Measurements from ENCODE around the gene SERPINI1.

The SERPINI1 gene

DNA sequence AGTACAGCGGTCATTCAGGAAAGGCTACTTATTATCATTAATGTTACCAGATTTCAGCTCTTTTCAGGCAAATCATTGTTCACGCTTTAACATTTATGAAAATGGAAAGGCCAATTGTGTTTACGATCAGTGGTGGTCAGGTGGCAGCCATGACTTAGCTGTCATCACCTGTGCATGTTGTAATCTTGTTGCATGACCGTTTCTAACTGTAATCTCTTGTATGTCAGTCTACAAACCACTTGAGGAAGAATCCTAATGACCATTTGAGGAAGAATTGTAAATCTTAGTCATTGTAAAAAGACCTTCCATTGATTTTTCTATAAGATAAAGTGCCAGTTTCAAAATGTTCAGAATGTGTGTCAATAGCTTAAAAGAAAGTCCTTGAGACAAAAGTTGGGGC is 100.4 kb downstream of the SERPINI1 start:
- Mint-ChIP-seq H3K36me3 (ENCODE audit: low read depth) (no peaks in the 10 kb centered on the region), H3K4me3 (no peak overlapping the region), H3K4me1 (ENCODE audit: low read depth) (no peaks in the 10 kb centered on the region), H3K27ac (no peak overlapping the region), H3K9me3 (no peaks in the 10 kb centered on the region), H3K27me3 (ENCODE audit: low read depth) (no peaks in the 10 kb centered on the region)

DNA sequence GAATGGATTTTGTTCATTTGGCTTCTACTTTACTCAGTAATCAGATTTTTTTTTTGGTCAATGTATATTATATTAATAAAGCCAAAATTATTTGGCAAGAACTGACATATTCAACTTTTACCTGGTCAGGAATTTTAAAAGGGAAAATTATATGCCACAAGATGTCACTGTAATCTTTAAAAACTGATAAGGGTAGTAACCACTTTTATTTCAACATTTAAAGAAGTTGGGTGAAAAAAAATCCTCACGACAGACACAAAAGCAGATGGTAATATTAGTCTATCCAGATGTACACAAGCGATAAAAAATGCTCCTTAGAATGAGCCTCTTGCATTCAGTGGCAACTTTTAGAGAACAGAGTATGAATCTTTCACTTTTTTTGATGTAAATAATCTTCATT is 101.9 kb downstream of the SERPINI1 start:
- Mint-ChIP-seq H3K9me3 (no peaks in the 10 kb centered on the region), H3K36me3 (ENCODE audit: low read depth) (no peaks in the 10 kb centered on the region), H3K27ac (no peak overlapping the region), H3K4me1 (ENCODE audit: low read depth) (no peaks in the 10 kb centered on the region), H3K27me3 (ENCODE audit: low read depth) (no peaks in the 10 kb centered on the region), H3K4me3 (no peak overlapping the region)

DNA sequence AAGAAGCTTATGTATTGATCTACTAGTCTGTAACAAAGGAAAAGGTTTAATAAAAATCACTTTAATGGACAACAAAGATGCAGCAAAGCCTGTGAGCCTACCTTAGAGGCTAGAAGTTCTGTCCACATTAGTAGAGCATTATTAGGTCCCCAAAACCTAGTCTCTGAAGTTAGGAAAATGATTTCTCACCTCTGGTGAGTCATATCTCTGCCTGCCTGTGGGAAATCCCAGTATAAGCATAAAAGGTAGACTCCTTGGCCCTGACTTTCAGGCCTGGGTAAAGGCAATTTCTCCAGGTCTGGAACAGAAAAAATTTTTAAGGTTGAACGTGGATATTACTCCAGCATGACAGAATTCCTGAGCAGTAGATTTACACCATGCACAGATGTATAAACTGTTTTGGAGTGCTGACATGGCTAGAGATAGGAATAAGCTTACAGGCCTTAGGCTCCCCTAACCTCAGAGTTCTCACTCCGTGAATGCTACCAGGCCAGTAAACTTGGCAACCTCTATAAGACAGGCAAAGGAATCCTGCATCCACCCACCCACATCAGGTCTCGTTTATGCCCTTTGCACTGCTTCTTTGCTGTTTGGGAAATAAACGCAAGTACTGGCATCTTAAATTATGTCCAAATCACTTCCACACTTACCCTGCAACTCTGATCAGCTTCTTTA is 104.1 kb downstream of the SERPINI1 start:
- no peak overlapping the region for H3K4me3 Mint-ChIP-seq
- no peak overlapping the region for H3K27ac Mint-ChIP-seq
- no peaks in the 10 kb centered on the region for H3K9me3 Mint-ChIP-seq

DNA sequence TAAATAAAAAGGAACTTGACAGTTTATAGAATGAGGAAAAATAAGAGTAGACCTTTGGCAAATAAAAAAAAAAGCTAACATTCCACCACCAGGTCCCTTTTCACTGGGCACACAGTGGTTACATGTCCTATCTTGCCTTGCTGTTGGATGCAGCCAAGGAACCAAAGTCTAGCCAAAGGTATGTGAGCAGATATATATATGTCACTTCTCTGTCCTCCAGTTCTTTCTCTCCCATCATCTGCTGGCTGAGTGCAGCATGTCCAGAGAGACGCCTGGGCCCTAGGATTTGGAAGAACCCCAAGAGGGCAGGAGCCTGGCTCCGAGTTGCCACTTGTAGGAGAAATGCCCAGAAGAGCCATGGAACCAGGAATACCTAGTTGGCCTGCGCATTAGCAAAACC is 104.7 kb downstream of the SERPINI1 start:
- no peaks in the 10 kb centered on the region for H3K36me3 Mint-ChIP-seq (ENCODE audit: low read depth)
- H3K27ac Mint-ChIP-seq, result no peak overlapping the region
- no peaks in the 10 kb centered on the region for H3K27me3 Mint-ChIP-seq (ENCODE audit: low read depth)
- no peak overlapping the region for H3K4me3 Mint-ChIP-seq
- peaks cover 1% of the 10 kb centered on the region for H3K4me1 Mint-ChIP-seq (ENCODE audit: low read depth)
- H3K9me3 Mint-ChIP-seq, result no peaks in the 10 kb centered on the region

More for the DNA sequence above, 104.1 kb downstream of the SERPINI1 start:
- no peaks in the 10 kb centered on the region for H3K36me3 Mint-ChIP-seq (ENCODE audit: low read depth)
- H3K4me1 Mint-ChIP-seq (ENCODE audit: low read depth), result peaks cover 1% of the 10 kb centered on the region
- no peaks in the 10 kb centered on the region for H3K27me3 Mint-ChIP-seq (ENCODE audit: low read depth)

DNA sequence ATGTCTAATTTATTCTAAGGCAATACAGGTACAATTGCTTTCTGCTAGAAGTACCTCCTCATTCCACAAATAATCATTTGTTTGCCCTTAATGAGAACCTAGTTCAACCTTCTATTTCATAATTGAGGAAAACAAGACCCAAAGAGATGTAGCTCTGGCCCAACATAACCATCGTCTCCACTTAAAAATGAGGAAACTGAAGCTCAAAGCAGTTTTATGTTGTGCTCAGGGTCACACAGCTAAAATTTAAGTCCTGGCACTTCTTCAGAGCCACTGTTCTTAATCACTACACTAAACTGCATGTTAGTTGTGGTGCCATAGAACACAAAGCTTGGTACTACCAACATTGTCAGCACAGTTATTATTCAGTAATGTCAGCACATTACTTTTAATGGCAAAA is 108.0 kb downstream of the SERPINI1 start:
- no peak overlapping the region for H3K4me3 Mint-ChIP-seq
- H3K4me1 Mint-ChIP-seq (ENCODE audit: low read depth), result peaks cover 1% of the 10 kb centered on the region
- H3K27ac Mint-ChIP-seq, result no peak overlapping the region

DNA sequence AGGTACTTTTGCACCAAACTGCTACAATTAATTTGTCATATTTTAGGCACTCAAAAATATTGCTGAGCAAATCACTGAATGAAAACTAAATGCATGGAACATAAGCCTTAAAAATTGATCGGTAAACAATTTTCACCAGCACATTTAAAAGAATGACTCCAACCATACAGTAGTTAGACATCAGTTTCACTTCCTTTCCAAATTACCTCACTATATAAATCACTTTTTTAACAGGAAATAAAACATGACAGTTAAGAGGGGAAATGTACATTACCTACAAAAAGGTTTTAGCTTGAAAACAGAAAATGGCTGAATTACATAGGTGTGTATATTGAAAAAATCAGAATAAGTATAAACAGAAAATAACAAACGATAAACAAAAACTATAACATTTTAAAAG is 108.4 kb downstream of the SERPINI1 start:
- peaks cover 1% of the 10 kb centered on the region for H3K4me1 Mint-ChIP-seq (ENCODE audit: low read depth)
- H3K9me3 Mint-ChIP-seq, result no peaks in the 10 kb centered on the region
- H3K4me3 Mint-ChIP-seq, result no peak overlapping the region
- H3K27ac Mint-ChIP-seq, result no peak overlapping the region
- no peaks in the 10 kb centered on the region for H3K36me3 Mint-ChIP-seq (ENCODE audit: low read depth)
- no peaks in the 10 kb centered on the region for H3K27me3 Mint-ChIP-seq (ENCODE audit: low read depth)

More for the DNA sequence above, 108.0 kb downstream of the SERPINI1 start:
- Mint-ChIP-seq H3K27me3 (ENCODE audit: low read depth) (no peaks in the 10 kb centered on the region), H3K9me3 (no peaks in the 10 kb centered on the region), H3K36me3 (ENCODE audit: low read depth) (no peaks in the 10 kb centered on the region)

DNA sequence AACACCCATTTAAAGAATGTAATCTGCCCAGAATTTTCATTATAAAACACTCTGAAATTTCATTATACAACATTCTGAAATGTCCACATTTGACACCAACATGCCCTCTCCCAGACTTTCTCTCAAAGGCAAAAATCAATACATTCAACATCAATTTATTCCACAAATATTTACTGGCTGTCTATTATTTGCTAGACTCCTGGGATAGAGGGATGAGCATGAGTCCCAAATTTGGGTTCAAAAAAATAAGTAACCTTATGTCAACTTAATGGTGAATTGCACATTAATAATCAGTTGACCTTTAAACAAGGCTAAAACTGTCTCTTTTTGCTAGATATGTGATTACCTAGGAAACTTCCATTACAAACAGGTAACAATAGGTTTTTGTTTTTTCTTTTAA is 109.0 kb downstream of the SERPINI1 start:
- Mint-ChIP-seq H3K4me3 (no peak overlapping the region), H3K4me1 (ENCODE audit: low read depth) (peaks cover 1% of the 10 kb centered on the region), H3K9me3 (no peaks in the 10 kb centered on the region), H3K27ac (no peak overlapping the region), H3K36me3 (ENCODE audit: low read depth) (no peaks in the 10 kb centered on the region), H3K27me3 (ENCODE audit: low read depth) (no peaks in the 10 kb centered on the region)

DNA sequence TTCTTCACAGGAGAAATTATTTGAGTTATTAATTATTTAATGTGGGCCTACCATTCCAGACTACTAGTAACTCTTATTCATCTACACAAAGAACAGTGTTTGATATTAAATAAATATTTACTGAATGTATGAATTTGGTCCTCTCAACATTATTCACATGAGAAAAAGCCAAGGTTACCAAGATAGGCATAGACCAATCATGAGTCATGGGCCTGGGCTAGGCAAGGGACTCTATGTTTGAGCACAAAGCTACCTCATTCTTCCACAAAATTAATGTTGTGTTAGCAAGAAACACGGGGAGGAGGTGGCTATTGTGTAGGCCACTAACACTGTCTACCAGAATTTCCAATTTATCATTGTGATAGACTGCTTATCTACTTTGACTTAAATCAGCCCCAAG is 115.7 kb downstream of the SERPINI1 start:
- no peaks in the 10 kb centered on the region for H3K4me1 Mint-ChIP-seq (ENCODE audit: low read depth)
- H3K36me3 Mint-ChIP-seq (ENCODE audit: low read depth), result no peaks in the 10 kb centered on the region
- no peak overlapping the region for H3K4me3 Mint-ChIP-seq
- no peaks in the 10 kb centered on the region for H3K27me3 Mint-ChIP-seq (ENCODE audit: low read depth)
- H3K9me3 Mint-ChIP-seq, result no peaks in the 10 kb centered on the region
- no peak overlapping the region for H3K27ac Mint-ChIP-seq

DNA sequence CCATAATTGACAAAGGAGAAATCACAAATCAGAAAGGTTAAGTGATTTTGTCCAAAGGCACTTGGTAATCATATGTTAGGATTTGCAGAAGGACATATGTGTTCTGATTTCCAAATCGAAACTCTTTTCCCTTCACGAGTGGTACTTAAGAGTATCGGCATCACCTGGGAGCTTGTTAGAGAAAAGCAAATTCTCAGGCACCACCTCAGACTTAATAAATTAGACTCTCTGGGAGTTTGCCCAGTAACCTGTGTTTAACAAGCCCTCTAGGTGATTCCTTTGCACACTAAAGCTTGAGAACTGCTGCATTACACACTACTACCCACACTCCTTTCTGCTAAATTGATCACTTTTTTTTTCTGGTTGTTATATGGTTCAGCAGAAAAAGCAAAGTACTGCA is 116.2 kb downstream of the SERPINI1 start:
- Mint-ChIP-seq H3K4me3 (no peak overlapping the region), H3K27me3 (ENCODE audit: low read depth) (no peaks in the 10 kb centered on the region), H3K4me1 (ENCODE audit: low read depth) (no peaks in the 10 kb centered on the region), H3K9me3 (no peaks in the 10 kb centered on the region), H3K36me3 (ENCODE audit: low read depth) (no peaks in the 10 kb centered on the region), H3K27ac (no peak overlapping the region)

DNA sequence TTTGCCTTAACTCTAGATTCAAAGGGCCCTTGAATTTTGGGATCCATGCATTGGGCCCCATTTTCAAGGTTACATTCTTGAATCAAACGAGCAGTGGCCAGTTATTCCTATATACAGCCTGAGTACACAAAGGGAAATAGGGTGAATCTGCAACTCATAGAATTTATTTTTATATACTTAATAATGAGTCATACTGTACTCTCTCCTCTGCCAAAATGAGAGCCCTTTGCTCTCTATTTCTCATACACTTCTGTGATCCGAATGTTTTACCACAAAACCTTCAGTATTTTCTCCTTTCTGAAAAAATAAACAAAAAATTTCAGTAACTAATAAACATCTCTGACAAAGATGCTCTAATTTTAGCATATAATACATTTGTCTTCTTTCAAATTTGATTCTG is 116.7 kb downstream of the SERPINI1 start:
- no peaks in the 10 kb centered on the region for H3K4me1 Mint-ChIP-seq (ENCODE audit: low read depth)
- no peak overlapping the region for H3K4me3 Mint-ChIP-seq
- no peaks in the 10 kb centered on the region for H3K27me3 Mint-ChIP-seq (ENCODE audit: low read depth)
- H3K27ac Mint-ChIP-seq, result no peak overlapping the region
- H3K36me3 Mint-ChIP-seq (ENCODE audit: low read depth), result no peaks in the 10 kb centered on the region
- H3K9me3 Mint-ChIP-seq, result no peaks in the 10 kb centered on the region

DNA sequence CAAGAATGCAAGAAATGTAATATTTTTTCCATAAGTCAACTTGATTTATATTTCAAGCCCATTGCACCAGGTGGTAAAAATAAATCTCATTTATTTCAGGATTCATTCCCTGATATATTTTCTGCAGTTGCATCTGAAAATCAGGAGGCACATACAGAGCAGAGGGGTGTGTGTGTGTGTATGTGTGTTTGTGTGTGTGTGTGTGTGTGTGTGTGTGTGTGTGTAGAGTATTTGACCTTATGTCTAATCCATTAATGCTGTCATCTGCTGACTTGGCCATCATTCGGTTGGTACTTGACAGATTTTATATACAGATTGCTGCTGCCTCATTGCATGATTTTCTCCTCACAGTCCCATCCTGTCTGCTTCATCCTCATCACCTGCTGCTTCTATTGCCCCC is 118.5 kb downstream of the SERPINI1 start:
- H3K4me1 Mint-ChIP-seq (ENCODE audit: low read depth), result no peaks in the 10 kb centered on the region
- H3K4me3 Mint-ChIP-seq, result no peak overlapping the region
- H3K9me3 Mint-ChIP-seq, result no peaks in the 10 kb centered on the region
- H3K36me3 Mint-ChIP-seq (ENCODE audit: low read depth), result no peaks in the 10 kb centered on the region
- no peaks in the 10 kb centered on the region for H3K27me3 Mint-ChIP-seq (ENCODE audit: low read depth)
- H3K27ac Mint-ChIP-seq, result no peak overlapping the region

DNA sequence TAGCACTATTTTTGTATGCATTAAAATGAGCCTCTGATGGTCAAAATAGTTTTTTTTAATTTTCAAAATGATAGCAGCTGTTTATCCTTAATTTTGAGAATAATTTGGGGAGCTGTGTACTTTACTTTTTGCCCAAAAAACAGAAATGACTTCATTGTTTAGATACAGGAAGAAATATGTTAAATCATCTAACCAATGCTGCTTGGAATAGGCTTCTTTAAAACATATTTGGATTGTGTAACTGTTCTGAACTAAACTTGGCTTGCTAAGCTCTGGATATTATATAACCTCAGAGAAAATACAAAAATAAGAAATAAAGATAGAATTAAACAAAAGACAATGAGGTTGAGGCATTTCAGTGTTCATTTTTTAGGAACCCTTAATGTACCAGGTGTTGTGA is 119.3 kb downstream of the SERPINI1 start:
- H3K4me3 Mint-ChIP-seq, result no peak overlapping the region
- H3K27me3 Mint-ChIP-seq (ENCODE audit: low read depth), result no peaks in the 10 kb centered on the region
- H3K27ac Mint-ChIP-seq, result no peak overlapping the region
- no peaks in the 10 kb centered on the region for H3K4me1 Mint-ChIP-seq (ENCODE audit: low read depth)
- H3K9me3 Mint-ChIP-seq, result no peaks in the 10 kb centered on the region
- no peaks in the 10 kb centered on the region for H3K36me3 Mint-ChIP-seq (ENCODE audit: low read depth)

DNA sequence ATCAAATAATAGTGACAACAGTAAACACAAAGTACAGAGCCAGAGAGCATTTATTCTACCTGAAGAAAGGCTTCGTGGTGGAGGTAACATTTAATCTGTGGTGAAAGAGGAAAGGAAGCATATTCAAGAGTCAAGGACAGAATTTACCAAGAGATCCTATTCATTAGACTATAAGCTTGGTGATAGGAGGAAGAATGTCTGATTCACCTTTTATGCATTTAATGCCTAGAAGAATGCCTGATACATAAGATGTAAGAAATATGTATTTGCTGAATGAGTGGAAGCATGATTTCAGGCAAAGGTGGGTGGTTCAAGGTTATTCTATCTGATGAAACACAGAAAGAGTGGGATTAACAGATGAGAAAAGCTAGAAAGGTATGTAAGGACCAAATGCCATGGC is 119.8 kb downstream of the SERPINI1 start:
- Mint-ChIP-seq H3K9me3 (no peaks in the 10 kb centered on the region), H3K27ac (no peak overlapping the region), H3K4me3 (no peak overlapping the region), H3K27me3 (ENCODE audit: low read depth) (no peaks in the 10 kb centered on the region), H3K4me1 (ENCODE audit: low read depth) (no peaks in the 10 kb centered on the region), H3K36me3 (ENCODE audit: low read depth) (no peaks in the 10 kb centered on the region)

DNA sequence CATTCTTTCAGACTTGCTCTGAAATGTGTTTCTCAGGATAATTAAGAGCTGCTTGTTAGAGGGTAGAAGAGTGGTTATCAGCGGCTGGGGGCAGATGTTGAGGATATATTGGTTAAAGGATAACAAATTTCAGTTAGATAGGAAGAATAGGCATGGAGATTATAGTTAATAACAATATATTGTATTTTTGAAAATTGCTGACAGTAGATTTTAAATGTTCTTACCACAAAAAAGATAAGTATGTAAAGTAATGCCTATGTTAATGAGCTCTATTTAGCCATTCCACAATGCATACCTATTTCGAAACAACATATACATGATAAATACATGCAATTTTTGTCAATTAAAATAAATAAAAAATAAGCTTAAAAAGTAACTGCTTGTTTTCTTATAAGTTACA is 123.3 kb downstream of the SERPINI1 start:
- no peaks in the 10 kb centered on the region for H3K9me3 Mint-ChIP-seq
- H3K36me3 Mint-ChIP-seq (ENCODE audit: low read depth), result no peaks in the 10 kb centered on the region
- H3K4me1 Mint-ChIP-seq (ENCODE audit: low read depth), result no peaks in the 10 kb centered on the region
- no peaks in the 10 kb centered on the region for H3K27me3 Mint-ChIP-seq (ENCODE audit: low read depth)
- no peak overlapping the region for H3K4me3 Mint-ChIP-seq
- H3K27ac Mint-ChIP-seq, result no peak overlapping the region

DNA sequence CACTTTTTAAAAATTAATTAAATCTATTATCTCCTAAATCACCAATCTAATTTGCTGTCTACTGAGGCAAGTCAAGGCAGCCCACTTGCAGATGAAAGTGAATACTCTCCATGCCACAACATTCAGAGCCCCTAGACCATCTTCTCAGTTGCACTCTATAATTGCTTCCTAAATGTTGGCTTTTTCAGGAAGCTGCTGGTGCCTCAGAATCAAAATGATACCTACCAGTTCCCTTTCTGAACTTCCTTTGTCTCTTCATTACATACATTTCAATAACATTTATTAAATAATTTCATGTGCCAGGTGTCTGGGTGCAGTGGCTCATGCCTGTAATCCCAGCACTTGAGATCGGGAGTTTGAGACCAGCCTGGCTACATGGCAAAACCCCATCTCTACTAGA is 124.1 kb downstream of the SERPINI1 start:
- H3K9me3 Mint-ChIP-seq, result no peaks in the 10 kb centered on the region
- no peak overlapping the region for H3K27ac Mint-ChIP-seq
- no peaks in the 10 kb centered on the region for H3K4me1 Mint-ChIP-seq (ENCODE audit: low read depth)
- H3K36me3 Mint-ChIP-seq (ENCODE audit: low read depth), result no peaks in the 10 kb centered on the region
- H3K4me3 Mint-ChIP-seq, result no peak overlapping the region
- H3K27me3 Mint-ChIP-seq (ENCODE audit: low read depth), result no peaks in the 10 kb centered on the region

DNA sequence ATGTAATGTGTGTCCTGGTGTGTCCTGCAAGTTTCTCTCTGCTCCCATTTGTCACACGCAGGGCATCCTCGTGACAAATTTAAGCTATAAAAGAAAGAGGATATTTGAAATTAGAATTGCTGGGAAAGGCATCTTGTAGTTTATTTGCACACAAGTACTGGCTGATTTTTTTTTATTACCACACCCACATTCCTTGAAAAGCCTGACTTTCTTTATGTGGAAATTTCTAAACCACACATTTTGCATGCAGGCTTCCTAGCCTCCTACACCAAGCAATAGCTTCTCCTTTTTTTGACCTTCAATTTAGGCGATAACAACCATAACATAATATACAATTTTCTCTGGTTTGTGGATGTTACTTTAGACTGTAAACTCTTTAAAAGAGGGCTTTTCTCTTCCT is 126.1 kb downstream of the SERPINI1 start:
- no peaks in the 10 kb centered on the region for H3K27me3 Mint-ChIP-seq (ENCODE audit: low read depth)
- no peak overlapping the region for H3K4me3 Mint-ChIP-seq
- no peaks in the 10 kb centered on the region for H3K4me1 Mint-ChIP-seq (ENCODE audit: low read depth)
- no peaks in the 10 kb centered on the region for H3K36me3 Mint-ChIP-seq (ENCODE audit: low read depth)
- H3K9me3 Mint-ChIP-seq, result no peaks in the 10 kb centered on the region
- H3K27ac Mint-ChIP-seq, result no peak overlapping the region

All from T-helper 1 cell treated with Interleukin-12 subunit alpha and Interleukin-12 subunit beta and Interleukin-4 antibody, amounts not matched to agents 30 μg/mL and 1 μg/mL, for 36 hours (primary cell).